Astrocyte of the hippocampus (primary cell): Measurements from ENCODE around the gene MOSMO.

Experiments
- DNase-seq: peaks from one replicate; pipeline ENCODE4 v3.0.0; 2011; ENCODE audit warnings: low read depth, low spot score

The MOSMO gene

GRCh38 chr16:22007509-22008214, at the start of gene MOSMO:
Gene MOSMO (plus strand): TSS chr16:22008111. CDS start chr16:22008302, 191 bp downstream.
- DNase-seq = peak; percentile 83

- DNase-seq = no peak
These were observed 48.9 kb upstream of the MOSMO start for GRCh38 chr16:21959050-21959449.

- no peak for DNase-seq
These were observed 45.4 kb upstream of the MOSMO start for GRCh38 chr16:21962475-21962874.

GRCh38 chr16:21963887-21964286, 44.0 kb upstream of the MOSMO start:
- no peak for DNase-seq

GRCh38 chr16:21964353-21964752, 43.6 kb upstream of the MOSMO start:
- DNase-seq = no peak

- DNase-seq = no peak
These were observed 36.1 kb upstream of the MOSMO start for GRCh38 chr16:21971856-21972255.

GRCh38 chr16:21973945-21974344, 34.0 kb upstream of the MOSMO start:
- no peak for DNase-seq

- no peak for DNase-seq
These were observed 27.9 kb upstream of the MOSMO start for GRCh38 chr16:21980032-21980431.

GRCh38 chr16:21982108-21982507, 25.8 kb upstream of the MOSMO start:
- DNase-seq = no peak

- no peak for DNase-seq
These were observed 23.8 kb upstream of the MOSMO start for GRCh38 chr16:21984062-21984461.

GRCh38 chr16:21985524-21985923, 22.4 kb upstream of the MOSMO start:
- no peak for DNase-seq

GRCh38 chr16:21986692-21987246, 21.1 kb upstream of the MOSMO start:
- DNase-seq = peak; percentile 14

- no peak for DNase-seq
These were observed 20.4 kb upstream of the MOSMO start for GRCh38 chr16:21987498-21987897.

GRCh38 chr16:21989133-21989532, 18.8 kb upstream of the MOSMO start:
- no peak for DNase-seq

GRCh38 chr16:21989751-21990150, 18.2 kb upstream of the MOSMO start:
- no peak for DNase-seq

GRCh38 chr16:21990381-21990944, 17.4 kb upstream of the MOSMO start:
- DNase-seq = no peak

- DNase-seq = no peak
These were observed 16.3 kb upstream of the MOSMO start for GRCh38 chr16:21991621-21992020.

GRCh38 chr16:21994856-21995465, 12.9 kb upstream of the MOSMO start:
- DNase-seq = no peak

GRCh38 chr16:21996923-21997696, 10.8 kb upstream of the MOSMO start:
- no peak for DNase-seq

GRCh38 chr16:21997697-21998480, 10.0 kb upstream of the MOSMO start:
- no peak for DNase-seq

GRCh38 chr16:22001591-22001990, 6.3 kb upstream of the MOSMO start:
- DNase-seq = no peak
